GM23338 (cell line): ENCODE measurements around the gene HERC2. TPM values are rescaled to one million over a fixed set of nuclear protein-coding genes. Genes with fewer than 3 reads are reported as not detected.

Experiments
- ATAC-seq: fragments of 200-7000 bp; cut with Tn5 transposase; 3 replicates; pipeline ENCODE4 v1.9.1; 2020
- DNase-seq: peaks from one replicate; pipeline ENCODE4 v3.0.0-alpha.2; 2015; ENCODE audit warnings: low spot score
- H2AFZ ChIP-seq: fragments of 200-600 bp; sonication (generic); 2 replicates; pipeline ENCODE4 v1.8.0; 2016; ENCODE audit warnings: antibody characterized with exemption, mild to moderate bottlenecking, moderate library complexity
- H3F3A ChIP-seq: fragments of 200-600 bp; sonication (generic); replicated peaks from 2 replicates; pipeline ENCODE4 v1.8.0; 2017; ENCODE audit warnings: antibody characterized with exemption, mixed run types, low read depth
- H3K27ac ChIP-seq: fragments of 200-600 bp; sonication (generic); 2 replicates; pipeline ENCODE4 v1.6.1; 2016; ENCODE audit warnings: low read depth
- H3K27me3 ChIP-seq: fragments of 200-600 bp; sonication (generic); 2 replicates; pipeline ENCODE4 v1.8.0; 2016; ENCODE audit warnings: mild to moderate bottlenecking, mixed run types, moderate library complexity; ENCODE audit not compliant: insufficient read depth
- H3K36me3 ChIP-seq: fragments of 200-600 bp; sonication (generic); 2 replicates; pipeline ENCODE4 v1.8.0; 2016; ENCODE audit warnings: mild to moderate bottlenecking; ENCODE audit not compliant: insufficient read depth
- H3K4me1 ChIP-seq: fragments of 200-600 bp; sonication (generic); 2 replicates; pipeline ENCODE4 v1.8.0; 2016; ENCODE audit warnings: mild to moderate bottlenecking, moderate library complexity; ENCODE audit not compliant: insufficient read depth
- H3K4me2 ChIP-seq: fragments of 200-600 bp; sonication (generic); 2 replicates; pipeline ENCODE4 v1.7.1; 2017; ENCODE audit warnings: mixed run types
- H3K4me3 ChIP-seq: fragments of 200-600 bp; sonication (generic); 2 replicates; pipeline ENCODE4 v1.6.1; 2016; ENCODE audit warnings: mixed run types
- H3K79me2 ChIP-seq: fragments of 200-600 bp; sonication (generic); replicated peaks from 2 replicates; pipeline ENCODE4 v1.8.0; 2017; ENCODE audit warnings: mild to moderate bottlenecking; ENCODE audit not compliant: insufficient read depth
- H3K9me2 ChIP-seq: fragments of 200-600 bp; sonication (generic); 2 replicates; pipeline ENCODE4 v1.8.0; 2017; ENCODE audit not compliant: insufficient read depth
- H4K20me1 ChIP-seq: fragments of 200-600 bp; sonication (generic); replicated peaks from 2 replicates; pipeline ENCODE4 v1.8.0; 2017; ENCODE audit warnings: mild to moderate bottlenecking; ENCODE audit not compliant: insufficient read depth
- H3K27ac Mint-ChIP-seq: 2 replicates; pipeline ENCODE4 v1.8.0; 2020; ENCODE audit warnings: inconsistent platforms, mild to moderate bottlenecking, moderate library complexity, mixed read lengths
- H3K27me3 Mint-ChIP-seq: 3 replicates; pipeline ENCODE4 v1.8.0; 2022; ENCODE audit warnings: low read depth, mild to moderate bottlenecking, moderate library complexity, mixed read lengths, inconsistent platforms; ENCODE audit not compliant: insufficient read depth, poor library complexity
- H3K36me3 Mint-ChIP-seq: 3 replicates; pipeline ENCODE4 v1.8.0; 2021; ENCODE audit warnings: low read depth, mild to moderate bottlenecking, inconsistent platforms, moderate library complexity, mixed read lengths
- H3K4me1 Mint-ChIP-seq: 3 replicates; pipeline ENCODE4 v1.8.0; 2020; ENCODE audit warnings: mild to moderate bottlenecking, inconsistent platforms, mixed read lengths
- H3K4me3 Mint-ChIP-seq: 3 replicates; pipeline ENCODE4 v1.8.0; 2021; ENCODE audit warnings: moderate library complexity, mild to moderate bottlenecking, inconsistent platforms, mixed read lengths
- H3K9me3 Mint-ChIP-seq: 3 replicates; pipeline ENCODE4 v1.8.0; 2020; ENCODE audit warnings: moderate library complexity, mild to moderate bottlenecking, inconsistent platforms, mixed read lengths
- CREB1 ChIP-seq: fragments of 250-450 bp; sonication (Bioruptor Pico); IDR thresholded peaks from 2 replicates; pipeline ENCODE4 v1.5.0; 2020; ENCODE audit warnings: low read depth, mild to moderate bottlenecking, moderate library complexity
- EZH2 ChIP-seq: fragments of 200-600 bp; sonication (generic); IDR thresholded peaks from one replicate; pipeline ENCODE4 v1.8.0; 2017; ENCODE audit warnings: antibody characterized with exemption, mild to moderate bottlenecking, low read depth; ENCODE audit not compliant: unreplicated experiment
- EZH2phosphoT487 ChIP-seq: fragments of 200-600 bp; sonication (generic); IDR thresholded peaks from one replicate; pipeline ENCODE4 v1.8.1; 2018; ENCODE audit warnings: antibody characterized with exemption; ENCODE audit not compliant: unreplicated experiment
- JUNB ChIP-seq: IDR thresholded peaks from one replicate; pipeline ENCODE4 v1.6.1; 2016; ENCODE audit warnings: antibody characterized with exemption; ENCODE audit not compliant: unreplicated experiment
- NANOG ChIP-seq: IDR thresholded peaks from 2 replicates; pipeline ENCODE4 v1.6.1; 2016; ENCODE audit warnings: antibody characterized with exemption, borderline replicate concordance
- POLR2AphosphoS5 ChIP-seq: IDR thresholded peaks from 2 replicates; pipeline ENCODE4 v1.6.1; 2016; ENCODE audit warnings: antibody characterized with exemption, low read depth
- REST ChIP-seq: IDR thresholded peaks from one replicate; pipeline ENCODE4 v1.6.1; 2018; ENCODE audit warnings: antibody characterized with exemption; ENCODE audit not compliant: unreplicated experiment
- STAT1 ChIP-seq: IDR thresholded peaks from one replicate; pipeline ENCODE4 v1.6.1; 2016; ENCODE audit warnings: antibody characterized with exemption; ENCODE audit not compliant: unreplicated experiment
- ZNF114 ChIP-seq: fragments of 250-450 bp; sonication (Bioruptor Pico); IDR thresholded peaks from 2 replicates; pipeline ENCODE4 v1.5.0; 2020; ENCODE audit warnings: mild to moderate bottlenecking, moderate library complexity
- ZNF331 ChIP-seq: fragments of 250-450 bp; sonication (Bioruptor Pico); IDR thresholded peaks from 2 replicates; pipeline ENCODE4 v1.5.0; 2020; ENCODE audit warnings: low read depth, mild to moderate bottlenecking, moderate library complexity
- ZNF462 ChIP-seq: fragments of 250-450 bp; sonication (Bioruptor Pico); IDR thresholded peaks from 2 replicates; pipeline ENCODE4 v1.5.0; 2020; ENCODE audit warnings: mild to moderate bottlenecking, moderate library complexity
- polyA plus RNA-seq: library from polyadenylated mRNA; unstranded; fragments of >200 nt; fragmentation: Nextera tagmentation; extraction: Ambion mirVana; gene quantifications from 2 replicates; pipeline ENCODE4 v1.2.1, GENCODE V29; 2016
- total RNA-seq: library from RNA; depleted of rRNA; stranded (reverse); fragments of >200 nt; shearing (Covaris generic); gene quantifications from 2 replicates; pipeline ENCODE4 v1.2.3, GENCODE V29; 2014
- TF ChIP-seq, protein P1 (sequence below), 2 experiments: fragments of 200-600 bp in 1 of 2; sonication (generic) in 1 of 2; conservative IDR thresholded peaks; 2 replicates each; pipeline versions ENCODE4 v1.5.1 to v1.6.1; 2016 to 2017; ENCODE audit warnings: antibody characterized with exemption in 2 of 2, low read depth in 2 of 2, mild to moderate bottlenecking in 2 of 2, moderate library complexity in 1 of 2
- TF ChIP-seq, protein P2 (sequence below): IDR thresholded peaks from 2 replicates; pipeline ENCODE4 v1.6.1; 2016; ENCODE audit warnings: antibody characterized with exemption

The HERC2 gene
- total and polyA plus RNA-seq, 2 experiments from 2014 or later, result 71.3 to 80.7 TPM

- Histone ChIP-seq H3K79me2 (peaks cover 36% of the 10 kb centered on the region), H2AFZ (no peak overlapping the region), H3K4me2 (no peak overlapping the region), H3F3A (no peaks in the 10 kb centered on the region), H3K4me3 (no peak overlapping the region), H3K36me3 (peaks cover 46% of the 10 kb centered on the region), H4K20me1 (peaks cover 12% of the 10 kb centered on the region), H3K4me1 (no peaks in the 10 kb centered on the region), H3K27me3 (no peaks in the 10 kb centered on the region), H3K27ac (no peak overlapping the region), H3K9me2 (no peaks in the 10 kb centered on the region)
- Mint-ChIP-seq H3K36me3 (peaks cover 80% of the 10 kb centered on the region), H3K4me3 (no peak overlapping the region; the same call in 2 of the 3 replicates), H3K4me1 (peaks cover 16% of the 10 kb centered on the region; the same call in 2 of the 3 replicates), H3K27me3 (peaks cover 5% of the 10 kb centered on the region), H3K27ac (no peak overlapping the region), H3K9me3 (no peaks in the 10 kb centered on the region)
- TF ChIP-seq EZH2phosphoT487 (no peak), ZNF114 (CRISPR knock-in tag) (no peak), STAT1 (no peak), POLR2AphosphoS5 (no peak), ZNF331 (CRISPR knock-in tag) (no peak), ZNF462 (CRISPR knock-in tag) (no peak), JUNB (no peak), NANOG (no peak), CREB1 (CRISPR knock-in tag) (no peak), EZH2 (no peak), REST (no peak)
- TF ChIP-seq, protein P1, sequence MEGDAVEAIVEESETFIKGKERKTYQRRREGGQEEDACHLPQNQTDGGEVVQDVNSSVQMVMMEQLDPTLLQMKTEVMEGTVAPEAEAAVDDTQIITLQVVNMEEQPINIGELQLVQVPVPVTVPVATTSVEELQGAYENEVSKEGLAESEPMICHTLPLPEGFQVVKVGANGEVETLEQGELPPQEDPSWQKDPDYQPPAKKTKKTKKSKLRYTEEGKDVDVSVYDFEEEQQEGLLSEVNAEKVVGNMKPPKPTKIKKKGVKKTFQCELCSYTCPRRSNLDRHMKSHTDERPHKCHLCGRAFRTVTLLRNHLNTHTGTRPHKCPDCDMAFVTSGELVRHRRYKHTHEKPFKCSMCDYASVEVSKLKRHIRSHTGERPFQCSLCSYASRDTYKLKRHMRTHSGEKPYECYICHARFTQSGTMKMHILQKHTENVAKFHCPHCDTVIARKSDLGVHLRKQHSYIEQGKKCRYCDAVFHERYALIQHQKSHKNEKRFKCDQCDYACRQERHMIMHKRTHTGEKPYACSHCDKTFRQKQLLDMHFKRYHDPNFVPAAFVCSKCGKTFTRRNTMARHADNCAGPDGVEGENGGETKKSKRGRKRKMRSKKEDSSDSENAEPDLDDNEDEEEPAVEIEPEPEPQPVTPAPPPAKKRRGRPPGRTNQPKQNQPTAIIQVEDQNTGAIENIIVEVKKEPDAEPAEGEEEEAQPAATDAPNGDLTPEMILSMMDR (conservative IDR thresholded peaks at IDR 0.05; ENCODE audit: low read depth in 2 of 2), result no peak
- TF ChIP-seq, protein P2, sequence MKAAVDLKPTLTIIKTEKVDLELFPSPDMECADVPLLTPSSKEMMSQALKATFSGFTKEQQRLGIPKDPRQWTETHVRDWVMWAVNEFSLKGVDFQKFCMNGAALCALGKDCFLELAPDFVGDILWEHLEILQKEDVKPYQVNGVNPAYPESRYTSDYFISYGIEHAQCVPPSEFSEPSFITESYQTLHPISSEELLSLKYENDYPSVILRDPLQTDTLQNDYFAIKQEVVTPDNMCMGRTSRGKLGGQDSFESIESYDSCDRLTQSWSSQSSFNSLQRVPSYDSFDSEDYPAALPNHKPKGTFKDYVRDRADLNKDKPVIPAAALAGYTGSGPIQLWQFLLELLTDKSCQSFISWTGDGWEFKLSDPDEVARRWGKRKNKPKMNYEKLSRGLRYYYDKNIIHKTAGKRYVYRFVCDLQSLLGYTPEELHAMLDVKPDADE, result no peak
- ATAC-seq, result no peak
- DNase-seq, result no peak
Measured at GRCh38 chr15:28265334-28266019, 56.5 kb downstream of the HERC2 start.
